PC-3 (cell line): ENCODE data around the gene EMC1.
"Not testable (repeated sequence)": the region's sequence is repeated elsewhere in the genome, so short reads cannot be mapped to it uniquely, and the experiment has no call there.

Experiments
- EZH2phosphoT487 ChIP-seq: fragments of 300-600 bp; sonication (generic); IDR thresholded peaks from 2 replicates; pipeline ENCODE4 v1.6.1; 2018; ENCODE audit warnings: mild to moderate bottlenecking, antibody characterized with exemption, low read length, borderline replicate concordance
- TF ChIP-seq, protein P1 (sequence below): fragments of 300-600 bp; sonication (generic); conservative IDR thresholded peaks from 2 replicates; pipeline ENCODE4 v1.5.1; 2017; ENCODE audit warnings: antibody characterized with exemption, low read depth, mild to moderate bottlenecking, low read length

DNA sequence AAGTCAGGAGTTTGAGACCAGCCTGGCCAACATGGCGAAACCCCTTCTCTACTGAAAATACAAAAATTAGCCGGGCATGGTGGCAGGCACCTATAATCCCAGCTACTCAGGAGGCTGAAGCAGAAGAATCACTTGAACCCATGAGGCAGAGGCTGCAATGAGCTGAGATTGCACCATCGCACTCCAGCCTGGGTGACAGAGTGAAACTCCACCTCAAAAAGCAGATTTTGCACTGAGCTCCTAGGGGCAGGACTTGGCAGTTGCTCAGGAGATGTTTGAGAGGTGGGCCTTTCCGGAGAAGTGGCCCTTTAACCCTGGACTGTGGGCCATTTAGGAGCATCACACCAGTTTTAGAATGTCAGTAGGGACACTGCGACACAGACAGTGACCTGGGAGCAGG, 5.0 kb upstream of the EMC1 start:
- TF ChIP-seq, protein P1, sequence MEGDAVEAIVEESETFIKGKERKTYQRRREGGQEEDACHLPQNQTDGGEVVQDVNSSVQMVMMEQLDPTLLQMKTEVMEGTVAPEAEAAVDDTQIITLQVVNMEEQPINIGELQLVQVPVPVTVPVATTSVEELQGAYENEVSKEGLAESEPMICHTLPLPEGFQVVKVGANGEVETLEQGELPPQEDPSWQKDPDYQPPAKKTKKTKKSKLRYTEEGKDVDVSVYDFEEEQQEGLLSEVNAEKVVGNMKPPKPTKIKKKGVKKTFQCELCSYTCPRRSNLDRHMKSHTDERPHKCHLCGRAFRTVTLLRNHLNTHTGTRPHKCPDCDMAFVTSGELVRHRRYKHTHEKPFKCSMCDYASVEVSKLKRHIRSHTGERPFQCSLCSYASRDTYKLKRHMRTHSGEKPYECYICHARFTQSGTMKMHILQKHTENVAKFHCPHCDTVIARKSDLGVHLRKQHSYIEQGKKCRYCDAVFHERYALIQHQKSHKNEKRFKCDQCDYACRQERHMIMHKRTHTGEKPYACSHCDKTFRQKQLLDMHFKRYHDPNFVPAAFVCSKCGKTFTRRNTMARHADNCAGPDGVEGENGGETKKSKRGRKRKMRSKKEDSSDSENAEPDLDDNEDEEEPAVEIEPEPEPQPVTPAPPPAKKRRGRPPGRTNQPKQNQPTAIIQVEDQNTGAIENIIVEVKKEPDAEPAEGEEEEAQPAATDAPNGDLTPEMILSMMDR: not testable (repeated sequence)
- TF ChIP-seq EZH2phosphoT487: not testable (repeated sequence)
